DND-41 (cell line): Measurements from ENCODE around the gene SCAMP3.

Experiments used
- ATAC-seq: fragments of 200-7000 bp; cut with Tn5 transposase; 3 replicates; pipeline ENCODE4 v1.9.1; 2021; ENCODE audit warnings: low read depth; ENCODE audit not compliant: insufficient read depth
- DNase-seq: peaks from one replicate; pipeline ENCODE4 v3.0.0-alpha.2; 2020
- H2AFZ ChIP-seq: 2 replicates; pipeline ENCODE4 v1.6.0; 2012; ENCODE audit warnings: low read depth, low read length
- H3K27ac ChIP-seq: 2 replicates; pipeline ENCODE4 v1.5.1; 2012; ENCODE audit warnings: low read length, inconsistent platforms
- H3K27me3 ChIP-seq: fragments of 200-600 bp; sonication (generic); 2 replicates; pipeline ENCODE4 v1.6.0; 2012; ENCODE audit warnings: low read length, mild to moderate bottlenecking, inconsistent platforms; ENCODE audit not compliant: insufficient read depth, poor library complexity
- H3K36me3 ChIP-seq: 2 replicates; pipeline ENCODE4 v1.5.1; 2012; ENCODE audit warnings: low read length, inconsistent platforms; ENCODE audit not compliant: insufficient read depth
- H3K4me1 ChIP-seq: 2 replicates; pipeline ENCODE4 v1.5.1; 2012; ENCODE audit warnings: mild to moderate bottlenecking, low read length; ENCODE audit not compliant: insufficient read depth
- H3K4me2 ChIP-seq: 2 replicates; pipeline ENCODE4 v1.6.0; 2012; ENCODE audit warnings: mild to moderate bottlenecking, moderate library complexity, low read length, inconsistent platforms; ENCODE audit not compliant: insufficient read depth
- H3K4me3 ChIP-seq, 2 experiments: fragments of 200-600 bp in 1 of 2; shearing (Covaris generic) in 1 of 2; 2 replicates each; pipeline ENCODE4 v1.5.1; 2012 to 2016; ENCODE audit warnings: inconsistent platforms in 2 of 2, low read length in 2 of 2, mild to moderate bottlenecking in 2 of 2, low read depth in 1 of 2, moderate library complexity in 1 of 2
- H3K79me2 ChIP-seq: 2 replicates; pipeline ENCODE4 v1.6.0; 2012; ENCODE audit warnings: low read length, inconsistent platforms; ENCODE audit not compliant: insufficient read depth
- H3K9ac ChIP-seq: 2 replicates; pipeline ENCODE4 v1.6.0; 2012; ENCODE audit warnings: low read depth, mild to moderate bottlenecking, inconsistent platforms, low read length, moderate library complexity
- H3K9me3 ChIP-seq: 2 replicates; pipeline ENCODE4 v1.5.1; 2012; ENCODE audit warnings: low read length, moderate library complexity, mild to moderate bottlenecking, inconsistent platforms; ENCODE audit not compliant: insufficient read depth, severe bottlenecking
- H4K20me1 ChIP-seq: 2 replicates; pipeline ENCODE4 v1.6.0; 2012; ENCODE audit warnings: low read length; ENCODE audit not compliant: insufficient read depth
- CTCF ChIP-seq: IDR thresholded peaks from 2 replicates; pipeline ENCODE4 v1.5.1; 2012; ENCODE audit warnings: borderline replicate concordance, low read length, moderate library complexity, mild to moderate bottlenecking; ENCODE audit not compliant: poor library complexity, severe bottlenecking; ENCODE audit errors: extremely low read depth
- EZH2 ChIP-seq: IDR thresholded peaks from 3 replicates; pipeline ENCODE4 v1.6.1; 2012; ENCODE audit warnings: borderline replicate concordance, low read depth, mild to moderate bottlenecking, moderate library complexity, low read length, inconsistent platforms; ENCODE audit not compliant: severe bottlenecking

Gene SCAMP3

DNA sequence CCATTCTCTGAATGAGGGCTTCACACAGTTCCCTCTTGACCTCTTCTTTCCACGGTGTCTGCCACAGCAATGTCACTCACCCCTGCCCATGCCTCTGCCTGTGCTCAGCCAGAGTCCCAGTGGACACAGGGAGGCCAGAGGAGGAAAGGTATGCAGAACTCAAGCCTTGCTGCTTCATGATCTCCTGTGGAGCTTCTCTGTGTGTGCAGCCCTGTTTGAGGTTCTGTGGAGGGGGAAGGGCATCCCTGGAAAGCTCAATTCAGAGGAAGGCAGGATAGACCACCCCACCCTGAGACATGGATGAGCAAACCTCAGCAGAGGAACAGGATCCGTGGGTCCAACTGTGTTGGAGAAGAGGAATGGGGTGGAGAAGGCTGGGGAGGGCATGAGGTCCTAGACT, 17.1 kb upstream of the SCAMP3 start:
- Histone ChIP-seq H3K4me1 (peaks cover 32% of the 10 kb centered on the region), H4K20me1 (peaks cover 13% of the 10 kb centered on the region), H3K79me2 (no peaks in the 10 kb centered on the region), H2AFZ (no peak overlapping the region), H3K27ac (no peak overlapping the region), H3K9me3 (no peaks in the 10 kb centered on the region), H3K4me2 (peak overlapping the region; percentile 100; the same call in 1 of the 2 replicates), H3K9ac (no peak overlapping the region), H3K27me3 (no peaks in the 10 kb centered on the region), H3K36me3 (peaks cover 7% of the 10 kb centered on the region), H3K4me3 (no peak overlapping the region)
- no peak for TF ChIP-seq EZH2
- ATAC-seq (no peak), DNase-seq (no peak)

DNA sequence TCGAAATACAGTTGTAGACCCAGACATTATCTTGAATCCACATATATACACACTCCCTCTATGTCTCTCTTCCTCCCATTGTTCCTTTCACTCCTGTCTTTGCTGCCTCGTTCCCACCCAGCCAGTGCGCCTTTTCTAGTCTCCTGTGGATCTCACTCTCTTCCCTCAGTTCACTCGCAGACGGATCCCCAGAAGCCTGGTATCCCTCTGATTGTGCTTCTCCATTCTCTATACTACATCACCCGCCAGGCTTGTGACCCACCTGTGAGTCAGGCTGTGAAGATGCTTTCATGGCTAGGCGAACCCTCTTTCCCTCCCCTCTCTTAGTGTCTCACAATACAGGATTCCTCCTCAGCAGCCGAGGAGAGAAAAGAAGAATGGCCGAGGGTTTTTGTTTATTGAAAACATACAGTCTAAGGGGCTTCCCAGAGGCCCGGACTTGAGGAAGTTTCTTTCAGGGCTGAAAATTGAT, 16.6 kb upstream of the SCAMP3 start:
- peaks cover 37% of the 10 kb centered on the region for H3K4me1 ChIP-seq
- DNase-seq: no peak
- H3K4me2 ChIP-seq: peak overlapping the region; percentile 100
- H3K27ac ChIP-seq: no peak overlapping the region
- H3K79me2 ChIP-seq: peaks cover 3% of the 10 kb centered on the region
- TF ChIP-seq CTCF (no peak), EZH2 (no peak)
- H3K36me3 ChIP-seq: peaks cover 4% of the 10 kb centered on the region; the same call in 1 of the 2 replicates
- ATAC-seq: no peak
- no peaks in the 10 kb centered on the region for H3K9me3 ChIP-seq
- no peak overlapping the region for H2AFZ ChIP-seq
- H3K4me3 ChIP-seq: peak overlapping the region in 1 of 2 experiments; percentile 78; a peak in 2 of 4 replicates
- no peak overlapping the region for H3K9ac ChIP-seq
- peaks cover 11% of the 10 kb centered on the region for H4K20me1 ChIP-seq
- no peaks in the 10 kb centered on the region for H3K27me3 ChIP-seq

DNA sequence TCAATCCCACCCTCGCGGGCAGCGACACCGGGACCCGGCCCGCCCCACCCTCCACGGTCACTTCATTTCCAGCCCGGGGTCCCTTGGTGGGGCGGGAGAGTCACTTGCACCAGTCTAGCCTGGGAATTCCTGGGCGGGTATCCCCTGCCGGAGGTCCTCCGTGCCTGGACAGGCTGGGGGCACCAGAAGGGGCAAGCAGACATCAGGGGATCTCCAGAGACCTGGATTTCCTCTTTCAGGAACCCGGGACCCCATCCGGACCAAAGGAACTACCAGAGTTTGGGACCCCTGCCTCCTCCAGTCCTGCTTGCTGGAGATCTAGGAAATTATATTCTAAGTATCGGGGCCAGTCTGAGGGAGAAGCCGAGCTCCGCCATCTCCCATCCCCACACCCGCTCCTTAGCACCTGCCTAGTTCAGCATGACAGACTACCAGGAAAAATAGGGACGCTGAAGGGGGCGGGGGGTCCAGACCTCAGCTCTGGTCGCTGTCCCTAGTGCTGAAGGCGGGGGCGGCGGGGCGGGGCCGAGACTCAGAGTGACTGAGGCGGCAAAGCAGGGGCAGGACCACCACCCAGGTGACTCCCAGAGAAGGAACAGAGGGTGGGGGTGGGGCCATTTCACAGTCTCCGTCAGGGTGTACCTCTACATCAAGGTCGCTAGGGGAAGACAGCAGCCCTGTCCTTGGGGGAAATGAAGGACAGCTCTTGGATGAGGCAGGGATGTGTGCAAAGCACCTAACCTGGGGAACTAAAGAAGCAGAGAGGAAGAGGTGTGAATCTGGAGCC, 15.9 kb upstream of the SCAMP3 start:
- ATAC-seq: peak; percentile 29
- peaks cover 8% of the 10 kb centered on the region for H3K79me2 ChIP-seq
- no peak overlapping the region for H3K27ac ChIP-seq
- H3K4me2 ChIP-seq: peak overlapping the region; percentile 100
- H2AFZ ChIP-seq: peak overlapping the region; percentile 73
- TF ChIP-seq CTCF: peak; percentile 53
- no peak for TF ChIP-seq EZH2
- peaks cover 11% of the 10 kb centered on the region for H4K20me1 ChIP-seq
- DNase-seq: peak; percentile 87
- H3K9me3 ChIP-seq: no peaks in the 10 kb centered on the region
- peaks cover 40% of the 10 kb centered on the region for H3K4me1 ChIP-seq
- 0 out of 2 replicates have a peak, but pooled peaks cover 4% of the 10 kb centered on the region for H3K36me3 ChIP-seq
- H3K9ac ChIP-seq: peak overlapping the region; percentile 56
- no peaks in the 10 kb centered on the region for H3K27me3 ChIP-seq
- peak overlapping the region; percentile 43 to 78; a peak in 3 of 4 replicates for H3K4me3 ChIP-seq
